22Rv1 (cell line): ENCODE results near the gene ERAS.

ENCODE experiments used
- CTCF ChIP-seq: fragments of 450-650 bp; IDR thresholded peaks from 2 replicates; pipeline ENCODE4 v1.5.1; 2017; ENCODE audit warnings: mild to moderate bottlenecking
- ZFX ChIP-seq: fragments of 450-650 bp; IDR thresholded peaks from 2 replicates; pipeline ENCODE4 v1.6.1; 2017; ENCODE audit warnings: antibody characterized with exemption, borderline replicate concordance

GRCh38 chrX:48834383-48834709, 8.0 kb downstream of the ERAS start:
- TF ChIP-seq CTCF (no peak), ZFX (no peak)
